Skeletal muscle satellite cell (primary cell): ENCODE data around the gene MRTFB.

Experiments used
- H3K27me3 ChIP-seq: 2 replicates; pipeline ENCODE4 v1.7.0; 2013; ENCODE audit warnings: low read length; ENCODE audit not compliant: control insufficient read depth, insufficient read depth
- H3K36me3 ChIP-seq: 2 replicates; pipeline ENCODE4 v1.7.0; 2013; ENCODE audit warnings: mild to moderate bottlenecking, control low read depth, low read length; ENCODE audit not compliant: insufficient read depth
- H3K4me1 ChIP-seq: 2 replicates; pipeline ENCODE4 v1.7.0; 2013; ENCODE audit warnings: low read length; ENCODE audit not compliant: control insufficient read depth, insufficient read depth
- H3K4me2 ChIP-seq: 2 replicates; pipeline ENCODE4 v1.7.0; 2013; ENCODE audit warnings: mild to moderate bottlenecking, low read length
- H3K4me3 ChIP-seq: 2 replicates; pipeline ENCODE4 v1.7.0; 2013; ENCODE audit warnings: low read length
- H3K9ac ChIP-seq: 2 replicates; pipeline ENCODE4 v1.7.0; 2013; ENCODE audit warnings: mild to moderate bottlenecking, low read depth, low read length, moderate library complexity
- H3K9me3 ChIP-seq: replicated peaks from 2 replicates; pipeline ENCODE4 v1.7.0; 2013; ENCODE audit warnings: mild to moderate bottlenecking, control low read depth, low read length

Gene MRTFB

DNA sequence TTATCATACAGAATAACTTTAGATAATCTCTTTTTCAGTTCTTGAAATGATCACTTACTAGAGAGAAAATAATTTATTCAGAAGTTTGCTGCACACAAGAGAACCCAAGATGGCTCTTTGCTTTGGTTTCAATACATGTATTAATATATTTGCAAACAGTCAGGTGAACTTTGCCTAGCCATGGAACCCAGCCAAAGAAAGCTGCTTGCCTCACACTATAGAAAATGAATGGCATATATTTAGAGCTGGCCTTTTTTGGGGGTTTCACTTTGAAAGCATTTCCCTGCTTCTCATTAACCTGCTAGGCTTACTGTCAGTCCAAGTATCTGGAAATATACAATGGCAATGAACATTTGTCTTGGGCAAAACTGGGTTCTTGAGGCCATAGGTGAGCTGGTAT is 75.3 kb downstream of the MRTFB start:
- H3K4me1 ChIP-seq = peaks cover 11% of the 10 kb centered on the region
- no peak overlapping the region for H3K4me2 ChIP-seq
- H3K36me3 ChIP-seq = no peaks in the 10 kb centered on the region
- H3K4me3 ChIP-seq = no peak overlapping the region
- H3K9ac ChIP-seq = no peak overlapping the region
- H3K27me3 ChIP-seq = no peaks in the 10 kb centered on the region
- H3K9me3 ChIP-seq = no peaks in the 10 kb centered on the region

DNA sequence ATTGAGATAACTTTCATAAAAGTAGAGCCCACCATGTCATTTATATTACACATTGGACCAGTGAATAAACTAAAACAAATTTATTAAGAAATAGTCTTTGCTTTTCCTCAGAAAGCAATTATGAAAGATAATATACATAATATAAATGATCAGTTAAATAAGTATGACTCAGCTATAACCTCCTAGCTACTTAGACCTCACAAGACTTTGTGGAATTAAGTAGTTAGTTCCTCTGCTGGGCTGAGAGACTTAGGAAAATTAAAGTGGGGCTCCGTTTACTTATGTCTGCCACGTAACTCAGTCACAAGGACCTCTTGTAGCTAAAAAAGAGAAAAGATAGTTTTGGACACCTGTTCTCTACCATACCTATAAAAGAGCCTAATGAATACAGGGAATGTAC is 76.9 kb downstream of the MRTFB start:
- Histone ChIP-seq H3K4me3 (no peak overlapping the region), H3K9me3 (no peaks in the 10 kb centered on the region)

DNA sequence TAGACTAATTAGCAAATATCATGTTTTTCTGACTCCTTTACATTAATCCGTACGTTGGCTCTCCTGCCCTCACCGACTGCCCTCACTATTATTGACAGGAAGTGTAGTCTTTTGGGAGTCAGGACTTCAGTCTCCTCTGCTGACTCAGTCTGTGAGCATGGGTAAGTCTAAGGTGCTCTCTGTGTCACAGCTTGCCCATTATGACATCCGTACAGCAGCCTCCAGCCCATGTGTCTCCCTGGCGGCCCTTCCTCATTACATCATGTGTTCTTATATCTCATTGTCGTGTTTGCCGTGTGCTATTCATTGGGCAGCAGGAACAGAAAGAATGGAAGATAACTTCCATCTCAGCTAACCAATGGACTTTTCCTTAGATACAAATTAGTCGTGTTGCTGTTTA is 77.5 kb downstream of the MRTFB start:
- no peak overlapping the region for H3K4me2 ChIP-seq
- H3K9ac ChIP-seq = no peak overlapping the region
- peaks cover 20% of the 10 kb centered on the region for H3K4me1 ChIP-seq
- H3K4me3 ChIP-seq = no peak overlapping the region
- H3K36me3 ChIP-seq = no peaks in the 10 kb centered on the region
- H3K27me3 ChIP-seq = no peaks in the 10 kb centered on the region
- no peaks in the 10 kb centered on the region for H3K9me3 ChIP-seq

More for the DNA sequence above, 76.9 kb downstream of the MRTFB start:
- Histone ChIP-seq H3K4me2 (no peak overlapping the region), H3K4me1 (peaks cover 20% of the 10 kb centered on the region), H3K9ac (no peak overlapping the region), H3K27me3 (no peaks in the 10 kb centered on the region), H3K36me3 (no peaks in the 10 kb centered on the region)

DNA sequence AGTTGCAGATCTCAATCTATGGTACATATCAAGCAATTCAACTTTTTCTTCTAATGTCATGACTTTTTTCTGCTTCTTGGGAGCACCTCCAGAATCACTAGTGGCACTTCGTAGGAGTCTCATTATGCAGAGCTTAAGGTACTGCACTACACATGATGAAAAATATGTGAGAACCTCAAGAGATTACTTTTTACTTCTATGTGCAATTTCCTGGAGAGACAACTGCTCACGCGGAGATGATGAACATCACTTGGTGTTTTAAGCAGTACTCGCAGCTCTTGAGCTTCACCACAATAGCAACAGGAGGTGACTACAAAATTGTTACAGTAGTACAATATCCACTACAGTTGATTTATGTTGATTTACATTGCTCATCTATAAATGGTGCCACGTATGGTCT is 79.7 kb downstream of the MRTFB start:
- H3K4me3 ChIP-seq = no peak overlapping the region
- peaks cover 20% of the 10 kb centered on the region for H3K4me1 ChIP-seq
- no peak overlapping the region for H3K9ac ChIP-seq
- no peaks in the 10 kb centered on the region for H3K9me3 ChIP-seq
- H3K27me3 ChIP-seq = no peaks in the 10 kb centered on the region
- H3K36me3 ChIP-seq = no peaks in the 10 kb centered on the region
- H3K4me2 ChIP-seq = no peak overlapping the region

DNA sequence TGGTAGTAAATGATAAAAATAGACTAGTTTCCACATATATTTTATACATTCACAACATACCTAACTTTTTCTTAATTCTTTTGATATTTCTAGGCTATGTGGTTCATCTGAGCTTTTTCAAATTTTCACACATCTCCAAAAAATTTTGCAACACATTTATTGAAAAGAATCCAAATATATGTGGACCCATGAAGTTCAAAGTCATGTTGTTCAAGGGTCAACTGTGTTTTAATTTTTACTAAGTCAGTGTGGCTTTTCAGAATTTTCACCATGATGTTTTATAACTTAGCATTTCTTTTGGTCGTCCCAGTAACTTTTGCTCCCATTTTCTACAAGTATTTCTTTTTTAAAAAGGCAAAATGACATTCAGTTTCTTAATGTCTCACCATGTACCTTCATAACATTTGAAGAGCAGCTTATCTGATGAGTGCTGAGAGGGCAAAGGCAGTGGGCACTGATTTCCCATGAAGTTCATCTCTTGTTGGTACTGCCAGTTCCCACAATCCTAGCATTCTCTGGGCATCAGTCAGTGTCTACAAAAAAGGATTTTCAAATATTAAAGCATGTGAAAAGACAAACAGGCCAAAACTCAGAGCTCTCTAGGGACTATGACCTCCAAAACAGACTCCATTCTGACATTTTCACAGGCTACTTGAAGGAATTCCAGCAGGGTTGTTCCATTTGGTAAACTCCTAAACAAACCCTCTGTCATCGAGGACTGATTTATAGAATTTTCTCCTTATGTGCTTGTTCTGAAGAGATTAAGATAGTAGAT is 80.3 kb downstream of the MRTFB start:
- peak overlapping the region; percentile 50 for H3K9ac ChIP-seq
- H3K27me3 ChIP-seq = no peaks in the 10 kb centered on the region
- peaks cover 20% of the 10 kb centered on the region for H3K4me1 ChIP-seq
- H3K4me3 ChIP-seq = no peak overlapping the region
- no peaks in the 10 kb centered on the region for H3K36me3 ChIP-seq
- no peaks in the 10 kb centered on the region for H3K9me3 ChIP-seq
- H3K4me2 ChIP-seq = peak overlapping the region; percentile 45

DNA sequence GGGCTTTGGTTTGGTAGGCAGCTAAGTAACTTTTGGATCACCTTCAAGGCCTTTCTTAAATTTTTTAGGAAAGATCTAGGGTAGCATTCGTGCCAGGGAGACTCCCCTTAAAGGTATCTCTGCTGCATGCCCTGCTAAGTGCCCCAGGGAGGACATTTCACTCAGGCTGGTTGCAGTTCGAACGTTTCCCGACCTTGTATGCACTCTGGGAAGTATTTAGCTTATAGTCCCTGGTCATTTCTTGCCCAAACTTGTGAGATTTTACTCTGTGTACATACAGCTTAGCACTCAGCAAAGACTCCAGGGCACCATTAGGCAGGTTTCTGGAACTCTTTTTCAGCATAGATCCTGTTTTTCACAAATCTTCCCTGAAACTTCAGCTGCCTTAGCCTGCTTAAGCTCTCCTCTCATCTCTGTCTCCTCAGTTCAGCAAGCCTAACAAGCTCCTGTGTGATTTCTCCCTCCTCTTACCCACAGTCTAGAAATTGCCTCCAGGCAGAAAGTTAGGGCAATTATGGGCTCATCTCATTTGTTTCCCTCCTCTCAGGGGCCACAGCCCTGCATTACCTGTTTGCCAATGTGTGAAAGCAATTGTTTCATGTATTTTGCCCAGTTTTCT is 84.6 kb downstream of the MRTFB start:
- Histone ChIP-seq H3K27me3 (no peaks in the 10 kb centered on the region), H3K4me2 (no peak overlapping the region), H3K9ac (no peak overlapping the region), H3K36me3 (no peaks in the 10 kb centered on the region), H3K9me3 (no peaks in the 10 kb centered on the region), H3K4me1 (peaks cover 17% of the 10 kb centered on the region), H3K4me3 (no peak overlapping the region)

DNA sequence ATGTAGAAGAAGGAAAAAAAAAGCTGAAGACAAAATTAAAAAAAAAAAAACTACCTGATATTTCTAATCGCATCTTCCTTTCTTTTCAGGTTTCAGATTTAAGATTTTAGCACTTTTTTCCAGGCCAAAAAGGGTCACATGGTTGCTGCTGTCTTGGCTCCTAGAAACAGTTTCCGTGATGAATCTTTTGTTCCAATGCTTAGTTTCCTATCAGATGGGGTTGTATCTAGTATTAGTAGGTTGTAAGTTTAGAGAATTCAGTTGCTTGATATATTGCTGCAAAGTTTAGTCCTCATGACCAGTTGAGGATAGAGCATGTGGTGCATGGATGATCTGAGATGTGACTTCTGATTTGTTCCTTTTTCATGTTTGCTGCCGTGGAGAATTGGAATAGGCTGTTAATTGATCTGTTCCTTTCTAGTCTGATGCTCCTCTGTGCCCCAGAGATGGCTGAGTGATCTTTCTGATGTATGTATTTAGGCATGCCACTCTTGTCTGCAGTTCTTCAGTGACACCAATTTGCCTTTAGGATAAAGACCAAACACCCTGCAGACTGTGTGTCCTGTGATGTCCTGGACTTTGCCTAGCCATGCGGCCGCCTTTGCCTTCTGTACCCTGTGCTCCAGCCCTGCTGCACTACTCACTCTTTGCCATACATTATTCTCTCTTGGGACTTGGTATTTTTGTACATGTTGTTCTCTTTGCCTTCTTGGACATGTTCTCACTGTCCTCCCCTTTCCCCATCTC is 94.0 kb downstream of the MRTFB start:
- Histone ChIP-seq H3K27me3 (no peaks in the 10 kb centered on the region), H3K9ac (no peak overlapping the region), H3K36me3 (no peaks in the 10 kb centered on the region), H3K4me1 (no peaks in the 10 kb centered on the region), H3K9me3 (no peaks in the 10 kb centered on the region), H3K4me2 (no peak overlapping the region), H3K4me3 (no peak overlapping the region)

DNA sequence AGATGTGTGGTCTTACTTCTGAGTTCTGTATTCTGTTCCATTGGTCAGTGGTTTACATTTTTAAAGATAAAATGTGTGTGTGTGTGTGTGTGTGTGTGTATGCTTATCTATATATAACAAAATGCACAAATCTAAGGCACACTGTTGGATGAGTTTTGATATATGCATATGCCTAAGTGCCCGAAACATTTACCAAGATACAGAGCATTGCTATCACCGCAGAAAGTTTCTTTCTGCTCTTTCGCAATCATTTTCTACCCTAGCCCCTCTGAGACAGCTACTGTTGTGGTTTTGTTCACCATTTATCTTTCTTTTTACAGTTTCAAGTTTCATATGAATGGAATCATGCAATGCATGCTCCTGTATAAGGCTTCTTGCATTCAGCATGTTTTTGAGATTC is 97.0 kb downstream of the MRTFB start:
- Histone ChIP-seq H3K9ac (no peak overlapping the region), H3K9me3 (peaks cover 4% of the 10 kb centered on the region), H3K36me3 (no peaks in the 10 kb centered on the region), H3K4me1 (peaks cover 6% of the 10 kb centered on the region), H3K4me2 (no peak overlapping the region), H3K27me3 (no peaks in the 10 kb centered on the region), H3K4me3 (no peak overlapping the region)

DNA sequence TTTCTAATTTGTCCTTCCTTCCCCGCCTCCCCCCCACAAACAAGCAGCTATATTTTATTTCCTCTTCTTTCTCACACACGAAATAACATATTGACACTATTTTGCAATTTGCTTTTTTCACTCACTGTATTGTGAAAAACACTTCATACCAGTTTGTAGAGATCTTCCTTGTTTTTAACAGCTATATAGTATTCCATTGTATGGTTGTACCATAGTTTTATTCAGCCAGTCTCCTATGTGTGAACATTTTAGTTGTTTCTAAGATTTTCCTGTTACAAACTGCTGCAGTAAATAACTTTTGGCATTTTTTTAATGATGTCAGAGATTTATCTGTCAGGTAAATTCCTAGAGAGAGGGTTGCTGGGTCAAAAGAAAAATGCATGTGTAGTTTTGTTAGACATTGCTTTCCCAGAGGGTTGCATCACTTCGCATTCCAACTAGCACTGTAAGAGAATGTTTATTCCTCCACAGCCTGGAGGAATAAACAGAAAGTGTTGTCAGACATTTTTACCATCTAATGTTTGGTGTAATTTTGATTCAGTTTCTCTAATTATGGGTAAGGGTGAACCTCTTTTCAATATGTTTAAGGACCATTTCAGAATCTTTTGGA is 101.2 kb downstream of the MRTFB start:
- Histone ChIP-seq H3K4me3 (no peak overlapping the region), H3K27me3 (no peaks in the 10 kb centered on the region), H3K36me3 (no peaks in the 10 kb centered on the region), H3K4me2 (no peak overlapping the region), H3K4me1 (peaks cover 6% of the 10 kb centered on the region), H3K9ac (peak overlapping the region; percentile 28), H3K9me3 (peaks cover 4% of the 10 kb centered on the region)

DNA sequence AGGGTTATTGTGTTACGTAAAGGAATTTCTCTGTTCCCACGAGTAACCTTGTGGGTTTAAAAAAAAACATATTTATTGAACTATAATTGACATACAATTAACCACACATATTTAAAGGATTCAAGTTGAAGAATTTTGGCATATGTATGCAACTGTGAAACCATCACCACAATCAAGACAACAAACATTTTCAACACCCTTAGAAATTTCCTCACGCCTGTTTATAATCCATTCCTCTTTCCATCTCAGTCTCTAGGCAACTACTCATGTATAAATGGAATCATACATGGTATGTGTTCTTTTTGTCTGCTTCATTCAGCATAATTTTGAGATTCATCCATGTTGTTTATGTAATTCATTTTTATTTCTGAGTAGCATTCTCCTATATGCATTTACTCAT is 104.0 kb downstream of the MRTFB start:
- H3K36me3 ChIP-seq = no peaks in the 10 kb centered on the region
- peaks cover 7% of the 10 kb centered on the region for H3K4me1 ChIP-seq
- peaks cover 4% of the 10 kb centered on the region for H3K9me3 ChIP-seq
- no peaks in the 10 kb centered on the region for H3K27me3 ChIP-seq
- no peak overlapping the region for H3K9ac ChIP-seq
- H3K4me2 ChIP-seq = no peak overlapping the region
- no peak overlapping the region for H3K4me3 ChIP-seq

DNA sequence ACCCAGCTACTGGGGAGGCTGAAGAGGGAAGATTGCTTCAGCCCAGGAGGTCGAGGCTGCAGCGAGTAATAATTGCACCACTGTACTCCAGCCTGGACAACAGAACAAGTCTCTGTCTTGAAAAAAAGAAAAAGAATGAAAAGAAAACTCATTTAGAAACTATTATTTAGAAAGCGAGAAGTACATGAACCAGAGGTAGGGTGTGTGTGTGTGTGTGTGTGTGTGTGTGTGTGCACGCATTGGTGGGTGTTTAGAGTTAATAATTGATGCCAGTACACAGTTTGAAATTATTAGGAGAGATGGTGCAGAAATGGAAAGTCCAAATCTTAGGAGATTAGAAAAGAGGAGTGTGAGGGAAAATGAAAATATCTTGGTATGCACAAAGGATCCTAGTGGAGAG is 106.6 kb downstream of the MRTFB start:
- H3K27me3 ChIP-seq = no peaks in the 10 kb centered on the region
- H3K4me3 ChIP-seq = no peak overlapping the region
- H3K4me2 ChIP-seq = no peak overlapping the region
- no peaks in the 10 kb centered on the region for H3K9me3 ChIP-seq
- H3K4me1 ChIP-seq = peaks cover 26% of the 10 kb centered on the region
- no peak overlapping the region for H3K9ac ChIP-seq
- no peaks in the 10 kb centered on the region for H3K36me3 ChIP-seq
